ENCODE data around the gene FSTL5. TPM values are rescaled to one million over a fixed set of nuclear protein-coding genes. Genes with fewer than 3 reads are reported as not detected.

The FSTL5 gene
- total RNA-seq, 1 experiment from 2014 or later, result 0.55 TPM

GRCh38 chr4:161721947-161722346 lies 441.9 kb downstream of the FSTL5 start:
- no peaks in the 10 kb centered on the region for H3K27me3 Mint-ChIP-seq (ENCODE audit: low read depth)
- TF ChIP-seq, protein P1, sequence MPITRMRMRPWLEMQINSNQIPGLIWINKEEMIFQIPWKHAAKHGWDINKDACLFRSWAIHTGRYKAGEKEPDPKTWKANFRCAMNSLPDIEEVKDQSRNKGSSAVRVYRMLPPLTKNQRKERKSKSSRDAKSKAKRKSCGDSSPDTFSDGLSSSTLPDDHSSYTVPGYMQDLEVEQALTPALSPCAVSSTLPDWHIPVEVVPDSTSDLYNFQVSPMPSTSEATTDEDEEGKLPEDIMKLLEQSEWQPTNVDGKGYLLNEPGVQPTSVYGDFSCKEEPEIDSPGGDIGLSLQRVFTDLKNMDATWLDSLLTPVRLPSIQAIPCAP (CRISPR knock-in tag; IDR thresholded peaks at IDR 0.05), result no peak
- no peak for TF ChIP-seq ZBTB21 (CRISPR knock-in tag; IDR thresholded peaks at IDR 0.05; ENCODE audit: borderline replicate concordance)
- TF ChIP-seq, protein P2, sequence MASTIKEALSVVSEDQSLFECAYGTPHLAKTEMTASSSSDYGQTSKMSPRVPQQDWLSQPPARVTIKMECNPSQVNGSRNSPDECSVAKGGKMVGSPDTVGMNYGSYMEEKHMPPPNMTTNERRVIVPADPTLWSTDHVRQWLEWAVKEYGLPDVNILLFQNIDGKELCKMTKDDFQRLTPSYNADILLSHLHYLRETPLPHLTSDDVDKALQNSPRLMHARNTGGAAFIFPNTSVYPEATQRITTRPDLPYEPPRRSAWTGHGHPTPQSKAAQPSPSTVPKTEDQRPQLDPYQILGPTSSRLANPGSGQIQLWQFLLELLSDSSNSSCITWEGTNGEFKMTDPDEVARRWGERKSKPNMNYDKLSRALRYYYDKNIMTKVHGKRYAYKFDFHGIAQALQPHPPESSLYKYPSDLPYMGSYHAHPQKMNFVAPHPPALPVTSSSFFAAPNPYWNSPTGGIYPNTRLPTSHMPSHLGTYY (CRISPR knock-in tag; IDR thresholded peaks at IDR 0.05), result no peak
- no peak for TF ChIP-seq CREM (CRISPR knock-in tag; IDR thresholded peaks at IDR 0.05)
- TF ChIP-seq, protein P3, sequence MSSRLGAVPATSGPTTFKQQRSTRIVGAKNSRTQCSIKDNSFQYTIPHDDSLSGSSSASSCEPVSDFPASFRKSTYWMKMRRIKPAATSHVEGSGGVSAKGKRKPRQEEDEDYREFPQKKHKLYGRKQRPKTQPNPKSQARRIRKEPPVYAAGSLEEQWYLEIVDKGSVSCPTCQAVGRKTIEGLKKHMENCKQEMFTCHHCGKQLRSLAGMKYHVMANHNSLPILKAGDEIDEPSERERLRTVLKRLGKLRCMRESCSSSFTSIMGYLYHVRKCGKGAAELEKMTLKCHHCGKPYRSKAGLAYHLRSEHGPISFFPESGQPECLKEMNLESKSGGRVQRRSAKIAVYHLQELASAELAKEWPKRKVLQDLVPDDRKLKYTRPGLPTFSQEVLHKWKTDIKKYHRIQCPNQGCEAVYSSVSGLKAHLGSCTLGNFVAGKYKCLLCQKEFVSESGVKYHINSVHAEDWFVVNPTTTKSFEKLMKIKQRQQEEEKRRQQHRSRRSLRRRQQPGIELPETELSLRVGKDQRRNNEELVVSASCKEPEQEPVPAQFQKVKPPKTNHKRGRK (CRISPR knock-in tag; IDR thresholded peaks at IDR 0.05; ENCODE audit: borderline replicate concordance), result no peak
- TF ChIP-seq, protein P4, sequence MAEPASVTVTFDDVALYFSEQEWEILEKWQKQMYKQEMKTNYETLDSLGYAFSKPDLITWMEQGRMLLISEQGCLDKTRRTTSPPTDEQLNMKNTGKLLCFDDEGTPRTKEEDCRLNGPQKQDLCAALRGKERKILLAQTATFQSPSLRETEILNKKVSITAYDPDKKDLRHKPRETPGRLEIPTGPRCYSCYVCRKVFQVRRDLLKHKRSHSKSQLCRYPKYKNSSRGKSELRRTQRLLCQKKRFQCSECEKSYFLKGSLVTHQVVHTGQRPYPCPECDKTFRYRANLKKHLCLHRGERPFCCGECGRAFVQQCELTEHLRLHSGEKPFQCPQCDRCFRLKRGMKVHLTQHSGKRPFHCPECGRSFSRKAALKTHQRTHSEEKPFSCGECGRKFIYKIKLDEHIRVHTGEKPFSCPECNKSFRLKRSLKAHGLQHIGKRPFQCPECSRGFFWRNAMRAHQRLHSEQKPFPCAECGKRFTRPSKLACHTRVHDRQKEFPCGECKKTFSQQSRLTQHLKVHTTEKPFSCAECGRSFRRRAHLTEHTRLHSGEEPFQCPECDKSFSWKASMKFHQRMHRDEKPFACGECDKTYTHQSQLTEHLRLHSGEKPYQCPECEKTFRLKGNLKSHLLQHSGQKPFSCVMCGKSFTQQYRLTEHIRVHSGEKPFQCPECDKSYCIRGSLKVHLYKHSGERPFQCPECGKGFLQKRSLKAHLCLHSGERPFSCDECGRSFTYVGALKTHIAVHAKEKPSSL (CRISPR knock-in tag; conservative IDR thresholded peaks at IDR 0.05), result no peak
- TF ChIP-seq, protein P5, sequence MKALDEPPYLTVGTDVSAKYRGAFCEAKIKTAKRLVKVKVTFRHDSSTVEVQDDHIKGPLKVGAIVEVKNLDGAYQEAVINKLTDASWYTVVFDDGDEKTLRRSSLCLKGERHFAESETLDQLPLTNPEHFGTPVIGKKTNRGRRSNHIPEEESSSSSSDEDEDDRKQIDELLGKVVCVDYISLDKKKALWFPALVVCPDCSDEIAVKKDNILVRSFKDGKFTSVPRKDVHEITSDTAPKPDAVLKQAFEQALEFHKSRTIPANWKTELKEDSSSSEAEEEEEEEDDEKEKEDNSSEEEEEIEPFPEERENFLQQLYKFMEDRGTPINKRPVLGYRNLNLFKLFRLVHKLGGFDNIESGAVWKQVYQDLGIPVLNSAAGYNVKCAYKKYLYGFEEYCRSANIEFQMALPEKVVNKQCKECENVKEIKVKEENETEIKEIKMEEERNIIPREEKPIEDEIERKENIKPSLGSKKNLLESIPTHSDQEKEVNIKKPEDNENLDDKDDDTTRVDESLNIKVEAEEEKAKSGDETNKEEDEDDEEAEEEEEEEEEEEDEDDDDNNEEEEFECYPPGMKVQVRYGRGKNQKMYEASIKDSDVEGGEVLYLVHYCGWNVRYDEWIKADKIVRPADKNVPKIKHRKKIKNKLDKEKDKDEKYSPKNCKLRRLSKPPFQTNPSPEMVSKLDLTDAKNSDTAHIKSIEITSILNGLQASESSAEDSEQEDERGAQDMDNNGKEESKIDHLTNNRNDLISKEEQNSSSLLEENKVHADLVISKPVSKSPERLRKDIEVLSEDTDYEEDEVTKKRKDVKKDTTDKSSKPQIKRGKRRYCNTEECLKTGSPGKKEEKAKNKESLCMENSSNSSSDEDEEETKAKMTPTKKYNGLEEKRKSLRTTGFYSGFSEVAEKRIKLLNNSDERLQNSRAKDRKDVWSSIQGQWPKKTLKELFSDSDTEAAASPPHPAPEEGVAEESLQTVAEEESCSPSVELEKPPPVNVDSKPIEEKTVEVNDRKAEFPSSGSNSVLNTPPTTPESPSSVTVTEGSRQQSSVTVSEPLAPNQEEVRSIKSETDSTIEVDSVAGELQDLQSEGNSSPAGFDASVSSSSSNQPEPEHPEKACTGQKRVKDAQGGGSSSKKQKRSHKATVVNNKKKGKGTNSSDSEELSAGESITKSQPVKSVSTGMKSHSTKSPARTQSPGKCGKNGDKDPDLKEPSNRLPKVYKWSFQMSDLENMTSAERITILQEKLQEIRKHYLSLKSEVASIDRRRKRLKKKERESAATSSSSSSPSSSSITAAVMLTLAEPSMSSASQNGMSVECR (CRISPR knock-in tag; IDR thresholded peaks at IDR 0.05; ENCODE audit: borderline replicate concordance), result no peak
- DNase-seq (ENCODE audit: low spot score) (no peak), ATAC-seq (no peak)
- H3K27ac Mint-ChIP-seq, result no peak overlapping the region
- ChIA-PET POLR2A (no interaction called here), CTCF (no interaction called here)
- peaks cover 8% of the 10 kb centered on the region for H3K4me1 Mint-ChIP-seq
- peaks cover 4% of the 10 kb centered on the region; the same call in 1 of the 2 replicates for H3K9me3 Mint-ChIP-seq
- no peaks in the 10 kb centered on the region for H3K36me3 Mint-ChIP-seq
- H3K4me3 Mint-ChIP-seq, result no peak overlapping the region

DNA sequence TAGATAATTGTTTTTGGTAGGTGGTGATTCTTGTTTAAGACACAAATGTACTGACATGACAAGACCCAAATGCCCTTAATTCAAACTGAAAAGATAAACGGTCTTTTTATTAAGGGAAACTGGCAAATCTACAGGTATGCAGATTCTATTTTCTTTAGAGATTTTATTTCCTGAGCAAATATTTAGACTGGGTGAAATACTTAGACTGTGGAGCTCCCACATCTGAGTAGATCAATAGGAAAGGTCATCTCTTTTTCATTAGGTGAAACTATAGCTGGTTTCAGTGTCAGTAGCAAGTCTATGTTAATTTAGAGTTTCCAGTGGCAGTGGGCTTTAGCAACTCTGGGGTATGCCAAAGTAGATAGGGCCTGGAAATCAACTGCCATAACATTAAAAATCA lies 446.7 kb downstream of the FSTL5 start:
- POLR2A ChIA-PET, result no interaction called here
- Mint-ChIP-seq H3K36me3 (no peaks in the 10 kb centered on the region), H3K27me3 (ENCODE audit: low read depth) (no peaks in the 10 kb centered on the region), H3K4me1 (peaks cover 2% of the 10 kb centered on the region), H3K4me3 (no peak overlapping the region), H3K27ac (no peak overlapping the region), H3K9me3 (peaks cover 4% of the 10 kb centered on the region; the same call in 1 of the 2 replicates)
- CTCF ChIA-PET, result no interaction called here
- DNase-seq (ENCODE audit: low spot score) (no peak), ATAC-seq (no peak)
- TF ChIP-seq AR (CRISPR knock-in tag; IDR thresholded peaks at IDR 0.05) (no peak), JUN (CRISPR knock-in tag; IDR thresholded peaks at IDR 0.05) (no peak), ZNF121 (CRISPR knock-in tag; IDR thresholded peaks at IDR 0.05) (no peak), FOXJ3 (CRISPR knock-in tag; IDR thresholded peaks at IDR 0.05; ENCODE audit: borderline replicate concordance) (no peak), TEAD4 (CRISPR knock-in tag; IDR thresholded peaks at IDR 0.05) (no peak)
- TF ChIP-seq, protein P6, sequence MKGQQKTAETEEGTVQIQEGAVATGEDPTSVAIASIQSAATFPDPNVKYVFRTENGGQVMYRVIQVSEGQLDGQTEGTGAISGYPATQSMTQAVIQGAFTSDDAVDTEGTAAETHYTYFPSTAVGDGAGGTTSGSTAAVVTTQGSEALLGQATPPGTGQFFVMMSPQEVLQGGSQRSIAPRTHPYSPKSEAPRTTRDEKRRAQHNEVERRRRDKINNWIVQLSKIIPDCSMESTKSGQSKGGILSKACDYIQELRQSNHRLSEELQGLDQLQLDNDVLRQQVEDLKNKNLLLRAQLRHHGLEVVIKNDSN (CRISPR knock-in tag; IDR thresholded peaks at IDR 0.05), result no peak
- TF ChIP-seq, protein P7, sequence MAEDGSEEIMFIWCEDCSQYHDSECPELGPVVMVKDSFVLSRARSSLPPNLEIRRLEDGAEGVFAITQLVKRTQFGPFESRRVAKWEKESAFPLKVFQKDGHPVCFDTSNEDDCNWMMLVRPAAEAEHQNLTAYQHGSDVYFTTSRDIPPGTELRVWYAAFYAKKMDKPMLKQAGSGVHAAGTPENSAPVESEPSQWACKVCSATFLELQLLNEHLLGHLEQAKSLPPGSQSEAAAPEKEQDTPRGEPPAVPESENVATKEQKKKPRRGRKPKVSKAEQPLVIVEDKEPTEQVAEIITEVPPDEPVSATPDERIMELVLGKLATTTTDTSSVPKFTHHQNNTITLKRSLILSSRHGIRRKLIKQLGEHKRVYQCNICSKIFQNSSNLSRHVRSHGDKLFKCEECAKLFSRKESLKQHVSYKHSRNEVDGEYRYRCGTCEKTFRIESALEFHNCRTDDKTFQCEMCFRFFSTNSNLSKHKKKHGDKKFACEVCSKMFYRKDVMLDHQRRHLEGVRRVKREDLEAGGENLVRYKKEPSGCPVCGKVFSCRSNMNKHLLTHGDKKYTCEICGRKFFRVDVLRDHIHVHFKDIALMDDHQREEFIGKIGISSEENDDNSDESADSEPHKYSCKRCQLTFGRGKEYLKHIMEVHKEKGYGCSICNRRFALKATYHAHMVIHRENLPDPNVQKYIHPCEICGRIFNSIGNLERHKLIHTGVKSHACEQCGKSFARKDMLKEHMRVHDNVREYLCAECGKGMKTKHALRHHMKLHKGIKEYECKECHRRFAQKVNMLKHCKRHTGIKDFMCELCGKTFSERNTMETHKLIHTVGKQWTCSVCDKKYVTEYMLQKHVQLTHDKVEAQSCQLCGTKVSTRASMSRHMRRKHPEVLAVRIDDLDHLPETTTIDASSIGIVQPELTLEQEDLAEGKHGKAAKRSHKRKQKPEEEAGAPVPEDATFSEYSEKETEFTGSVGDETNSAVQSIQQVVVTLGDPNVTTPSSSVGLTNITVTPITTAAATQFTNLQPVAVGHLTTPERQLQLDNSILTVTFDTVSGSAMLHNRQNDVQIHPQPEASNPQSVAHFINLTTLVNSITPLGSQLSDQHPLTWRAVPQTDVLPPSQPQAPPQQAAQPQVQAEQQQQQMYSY (CRISPR knock-in tag; IDR thresholded peaks at IDR 0.05), result no peak
- TF ChIP-seq, protein P1 (CRISPR knock-in tag; IDR thresholded peaks at IDR 0.05), result no peak
